CD4-positive, alpha-beta T cell treated with Interleukin-15 for 1 hour (primary cell): Measurements from ENCODE around the gene SMIM10L2A.
"Not testable (repeated sequence)": the region's sequence is repeated elsewhere in the genome, so short reads cannot be mapped to it uniquely, and the experiment has no call there.

Source experiments
- DNase-seq: peaks from one replicate; pipeline ENCODE4 v3.0.0-alpha.2; 2020

Gene SMIM10L2A

DNA sequence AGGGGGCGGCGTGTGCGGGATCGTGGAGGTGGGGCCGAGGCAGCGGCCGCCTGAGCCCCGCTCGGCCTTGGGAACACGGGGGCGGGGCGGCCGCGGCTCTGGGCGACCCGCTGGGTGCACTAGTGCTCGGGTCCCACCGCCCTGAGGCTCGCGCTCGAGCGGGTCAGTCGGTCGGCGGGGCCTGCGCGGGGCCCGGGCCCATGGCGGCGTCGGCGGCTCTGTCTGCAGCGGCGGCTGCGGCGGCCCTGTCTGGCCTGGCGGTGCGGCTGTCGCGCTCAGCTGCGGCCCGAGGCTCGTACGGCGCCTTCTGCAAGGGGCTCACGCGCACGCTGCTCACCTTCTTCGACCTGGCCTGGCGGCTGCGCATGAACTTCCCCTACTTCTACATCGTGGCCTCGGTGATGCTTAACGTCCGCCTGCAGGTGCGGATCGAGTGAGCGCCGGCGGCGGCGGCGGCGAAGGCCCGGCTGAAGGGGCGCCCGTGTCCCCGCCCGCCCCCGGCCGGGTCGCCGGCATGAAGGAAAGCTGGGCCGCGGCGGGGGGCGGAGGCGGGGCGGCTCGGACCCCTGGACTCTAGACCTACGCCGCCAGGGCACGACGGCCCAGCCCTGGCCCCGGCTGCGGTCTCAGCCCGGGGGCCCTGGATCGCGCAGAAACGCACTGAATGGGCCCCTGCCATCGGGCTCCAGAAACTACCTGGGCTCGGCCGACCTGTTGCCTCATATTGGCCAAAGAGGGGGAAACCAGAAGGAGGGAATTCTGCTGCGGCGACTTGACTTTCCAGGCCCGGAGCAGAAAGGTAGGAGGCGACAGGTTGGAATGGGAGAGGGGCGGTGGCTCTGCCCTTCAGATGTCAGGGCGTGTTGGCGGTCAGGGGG, at the start of gene SMIM10L2A:
Gene SMIM10L2A (plus strand): TSS at position 13 of the 878 bp plus-strand sequence. CDS start 188 bp downstream, at position 201.
- no peak for DNase-seq

DNA sequence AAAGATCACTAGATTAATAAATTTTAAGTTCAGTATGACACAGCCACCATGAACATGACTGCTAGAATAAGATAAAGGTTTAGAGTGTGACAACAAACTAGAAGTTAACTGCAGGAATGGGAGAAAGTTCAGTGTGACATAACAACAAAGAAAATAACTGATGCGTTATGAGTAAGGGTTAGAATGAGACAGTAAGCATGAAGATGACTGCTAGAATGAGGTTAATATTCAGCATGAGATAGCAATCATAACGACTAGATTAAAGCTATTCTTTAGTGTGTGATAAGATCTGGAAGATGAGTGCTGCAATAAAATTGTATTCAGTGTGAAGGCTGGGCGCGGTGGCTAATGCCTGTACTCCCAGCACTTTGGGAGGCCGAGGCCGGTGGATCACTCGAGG, 48.4 kb upstream of the SMIM10L2A start:
- no peak for DNase-seq

DNA sequence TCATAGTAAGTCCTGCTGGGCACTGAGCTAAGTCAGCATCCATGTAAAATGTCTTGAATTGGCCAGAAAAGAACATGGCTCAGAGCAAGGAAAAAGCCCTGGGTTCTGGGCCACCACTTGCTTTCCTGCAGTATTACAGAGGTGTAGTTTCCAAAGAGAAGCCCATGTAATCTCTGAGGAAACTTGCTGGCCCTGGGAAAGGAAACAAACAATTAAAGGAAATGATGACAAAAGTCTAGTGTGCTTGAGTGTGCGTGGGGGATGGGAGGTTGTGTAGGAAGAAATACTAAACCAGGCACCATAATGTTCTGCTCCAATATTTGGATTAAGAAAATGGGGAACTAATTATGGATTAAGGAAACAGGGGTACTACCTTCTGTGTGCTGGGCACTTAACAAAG, 39.5 kb upstream of the SMIM10L2A start:
- no peak for DNase-seq

DNA sequence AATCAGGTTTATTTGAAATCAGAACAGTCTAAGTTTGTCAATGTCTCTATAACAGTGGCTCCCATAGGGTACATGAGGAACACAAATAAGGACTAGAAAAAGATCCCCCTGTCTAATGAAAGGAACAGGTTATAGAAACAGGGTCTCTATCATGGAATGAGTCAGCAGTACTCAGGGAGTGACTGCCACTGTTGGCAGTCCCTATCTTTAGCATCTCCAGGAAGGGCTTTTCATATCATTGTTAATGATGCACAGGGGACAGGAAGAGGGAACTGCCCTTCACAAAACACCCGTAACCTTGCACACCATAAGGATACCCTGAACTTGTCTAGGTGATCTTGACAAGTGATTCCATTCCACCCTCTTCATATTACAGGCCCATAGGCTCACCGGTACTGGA, 38.5 kb upstream of the SMIM10L2A start:
- DNase-seq = no peak

DNA sequence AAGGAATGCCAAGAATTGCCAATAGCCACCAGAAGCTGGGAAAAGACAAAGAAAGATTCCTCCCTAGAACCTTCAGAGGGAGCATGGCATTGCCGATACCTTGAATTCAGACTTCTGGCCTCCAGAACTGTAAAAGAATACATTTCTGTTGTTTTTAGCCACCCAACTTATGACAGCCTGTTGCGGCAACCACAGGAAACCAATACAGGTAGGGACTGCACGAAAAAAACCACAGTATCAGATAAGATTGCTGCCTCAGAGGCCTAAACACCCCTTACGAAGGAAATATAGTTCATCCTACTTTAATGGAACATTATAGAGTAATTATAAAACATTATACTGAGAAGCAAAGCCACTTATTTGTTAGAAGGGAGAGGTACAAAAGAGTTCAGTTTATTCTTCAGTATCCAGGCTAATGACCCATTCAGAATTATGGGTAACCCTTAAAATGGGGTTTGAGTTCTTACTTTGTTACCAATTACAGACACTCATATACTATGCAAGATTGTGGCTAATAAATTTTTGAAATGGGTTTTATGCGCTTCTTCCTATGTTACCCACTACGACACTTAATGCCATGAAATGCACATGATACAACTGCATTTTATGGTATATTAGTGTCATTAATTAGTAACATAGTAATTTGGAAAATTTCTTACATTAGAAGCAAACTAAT, 37.4 kb upstream of the SMIM10L2A start:
- peak; percentile 40 for DNase-seq

DNA sequence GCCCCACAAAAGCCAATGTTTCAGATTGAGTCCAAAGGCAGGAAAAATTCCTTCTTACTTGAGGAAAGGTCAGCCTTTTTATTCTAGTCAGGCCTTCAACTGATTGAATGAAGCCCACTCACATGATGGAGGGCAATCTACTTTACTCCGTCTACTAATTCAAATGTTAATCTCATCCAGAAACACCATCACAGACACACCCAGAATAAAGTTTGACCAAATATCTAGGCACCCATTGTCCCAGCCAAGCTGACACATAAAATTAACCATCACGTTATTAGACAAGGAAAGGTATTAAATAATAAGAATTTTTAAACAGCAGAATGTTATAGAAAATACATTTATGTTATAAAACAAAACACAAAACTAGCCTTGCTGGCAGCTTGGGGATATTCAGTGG, 32.9 kb upstream of the SMIM10L2A start:
- DNase-seq = no peak

DNA sequence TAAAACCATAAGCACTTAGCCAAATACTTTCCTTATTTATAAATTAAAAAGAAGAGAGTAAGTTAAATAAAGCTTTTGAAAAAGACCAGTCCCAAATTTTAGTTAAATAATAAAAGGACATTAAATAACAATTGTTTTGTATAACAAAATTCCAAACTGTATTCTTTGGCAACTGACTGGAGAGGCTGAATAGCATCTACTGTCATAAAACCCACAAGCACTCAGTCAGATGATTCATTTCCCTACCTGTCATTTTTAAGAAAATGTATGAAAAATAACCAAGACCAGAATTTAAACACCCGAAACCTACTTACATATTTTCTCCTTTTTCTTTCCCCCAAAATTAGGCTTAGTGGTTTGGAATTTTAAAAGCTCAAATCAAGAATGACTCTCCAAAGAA, 32.5 kb upstream of the SMIM10L2A start:
- DNase-seq = no peak

DNA sequence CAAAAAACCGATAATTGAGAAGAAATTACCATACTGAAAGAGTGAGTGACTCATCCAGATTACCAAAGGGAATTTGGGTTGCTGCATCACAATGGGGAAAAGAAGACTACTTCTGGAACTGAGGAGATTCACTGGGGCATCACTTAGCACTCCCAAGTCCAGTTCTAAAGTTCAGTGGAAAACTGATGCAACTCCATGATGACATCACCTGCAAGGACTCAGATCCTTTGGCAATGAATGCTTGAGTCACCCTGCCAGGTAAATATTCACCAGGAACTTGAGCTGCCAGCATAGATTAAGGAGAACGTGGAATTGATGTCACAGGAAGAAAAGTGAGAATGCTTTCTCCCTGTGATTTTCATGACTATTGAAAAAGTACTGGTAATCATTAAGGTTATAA, 32.0 kb upstream of the SMIM10L2A start:
- DNase-seq = no peak

DNA sequence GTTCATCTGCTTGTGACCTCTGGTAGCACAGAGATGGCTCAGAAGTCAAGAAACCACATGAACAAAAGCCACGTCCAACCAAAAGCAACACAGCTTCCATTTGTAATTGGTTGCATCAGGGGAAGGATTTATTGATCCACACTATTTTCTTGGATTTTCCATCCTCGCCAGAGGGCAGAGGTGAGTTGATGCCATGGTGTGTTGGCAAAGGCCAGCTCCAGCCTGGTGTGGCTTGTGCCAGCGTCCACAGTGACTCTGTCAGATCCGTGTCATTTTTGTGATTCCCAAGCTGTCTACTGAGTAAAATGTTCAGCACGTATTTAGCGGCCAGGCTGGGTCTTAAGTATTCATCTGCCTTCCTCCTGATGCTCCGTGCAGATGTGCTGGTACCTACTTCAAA, 30.0 kb upstream of the SMIM10L2A start:
- no peak for DNase-seq

DNA sequence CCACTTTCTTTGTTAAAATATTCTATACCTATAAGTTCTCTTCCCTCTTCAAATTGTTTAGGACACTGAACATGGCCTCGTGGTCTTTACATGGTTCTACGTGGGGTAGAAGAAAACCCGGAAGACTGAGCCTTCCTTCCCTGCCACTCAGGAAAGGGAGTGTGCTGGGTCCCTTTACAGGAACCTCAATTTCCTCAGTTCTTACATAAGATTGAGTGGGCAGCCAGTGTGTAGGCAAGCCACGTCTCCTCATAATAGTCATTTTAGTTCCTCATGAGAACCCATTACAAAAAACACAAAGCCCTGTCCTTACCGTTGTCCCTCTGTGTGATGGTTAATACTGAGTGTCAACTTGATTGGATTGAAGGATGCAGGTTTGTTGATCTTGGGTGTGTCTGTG, 28.7 kb upstream of the SMIM10L2A start:
- DNase-seq = no peak

DNA sequence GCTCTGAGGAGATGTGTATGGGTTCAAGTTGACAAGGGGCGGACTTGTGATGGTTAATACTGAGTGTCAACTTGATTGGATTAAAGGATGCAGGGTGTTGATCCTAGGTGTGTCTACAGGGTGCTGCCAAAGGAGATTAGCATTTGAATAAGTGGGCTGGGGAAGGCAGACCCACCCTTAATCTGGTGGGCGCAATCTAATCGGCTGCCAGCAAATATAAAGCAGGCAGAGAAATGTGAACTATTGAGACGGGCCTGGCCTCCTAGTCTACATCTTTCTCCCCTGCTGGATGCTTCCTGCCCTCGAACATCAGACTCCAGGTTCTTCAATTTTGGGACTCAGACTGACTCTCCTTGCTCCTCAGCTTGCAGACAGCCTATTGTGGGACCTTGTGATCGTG, 26.7 kb upstream of the SMIM10L2A start:
- DNase-seq = no peak

DNA sequence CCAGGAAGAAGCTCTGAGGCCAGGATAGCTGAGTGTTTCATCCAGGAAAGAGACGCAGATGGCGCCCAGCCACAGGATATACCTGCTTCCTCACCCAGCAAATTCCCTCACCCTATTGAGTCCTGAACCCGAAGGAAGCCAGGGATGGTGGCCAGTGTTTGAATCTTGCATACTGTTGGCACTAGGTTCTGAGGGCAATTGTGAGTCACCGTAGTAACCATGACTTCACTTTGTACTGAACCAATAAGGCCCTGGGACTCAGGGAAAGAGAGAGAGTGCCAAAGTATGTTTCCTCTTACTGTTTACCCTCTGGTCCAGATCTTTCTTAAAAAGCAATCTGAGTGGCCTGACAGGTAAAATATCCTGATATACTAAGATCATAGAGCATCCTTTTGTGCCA, 25.6 kb upstream of the SMIM10L2A start:
- DNase-seq = no peak

DNA sequence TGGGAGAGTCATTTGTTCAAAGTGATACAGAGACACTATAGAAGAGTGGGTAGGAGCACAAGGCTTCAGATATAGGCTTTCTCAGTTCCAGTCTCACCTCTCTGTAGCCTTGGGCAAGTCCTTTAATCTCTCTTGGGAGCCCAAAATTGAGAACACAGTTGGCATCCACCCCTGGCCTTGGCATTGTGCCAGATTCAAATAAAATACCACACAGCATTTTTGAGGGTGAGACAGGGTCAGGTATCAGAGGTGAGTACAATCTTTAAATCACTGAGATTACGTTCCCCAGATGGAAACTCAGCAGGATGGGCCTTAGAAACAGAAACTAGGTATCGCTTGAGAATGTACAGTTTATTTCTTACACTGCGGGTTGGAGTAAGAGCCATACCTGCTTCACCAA, 25.2 kb upstream of the SMIM10L2A start:
- no peak for DNase-seq

DNA sequence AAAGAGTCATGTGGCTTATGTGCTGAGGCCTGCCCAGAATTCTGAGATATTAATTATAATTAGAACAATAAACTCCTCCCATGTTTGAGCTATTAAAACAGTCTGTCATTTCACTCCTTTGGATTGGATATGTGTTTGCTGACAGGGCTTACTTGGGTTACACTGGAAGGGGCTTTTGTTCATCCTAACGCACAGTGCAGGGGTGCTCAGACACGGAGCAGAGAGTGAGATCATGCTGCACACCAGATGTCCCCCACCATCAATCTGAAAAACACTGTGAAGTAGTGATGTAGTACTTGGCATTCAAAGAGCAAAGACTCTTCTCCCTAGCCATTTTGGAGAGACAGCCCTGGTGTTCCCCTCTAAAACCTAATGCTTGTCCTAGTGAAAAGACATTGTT, 24.1 kb upstream of the SMIM10L2A start:
- DNase-seq = no peak

DNA sequence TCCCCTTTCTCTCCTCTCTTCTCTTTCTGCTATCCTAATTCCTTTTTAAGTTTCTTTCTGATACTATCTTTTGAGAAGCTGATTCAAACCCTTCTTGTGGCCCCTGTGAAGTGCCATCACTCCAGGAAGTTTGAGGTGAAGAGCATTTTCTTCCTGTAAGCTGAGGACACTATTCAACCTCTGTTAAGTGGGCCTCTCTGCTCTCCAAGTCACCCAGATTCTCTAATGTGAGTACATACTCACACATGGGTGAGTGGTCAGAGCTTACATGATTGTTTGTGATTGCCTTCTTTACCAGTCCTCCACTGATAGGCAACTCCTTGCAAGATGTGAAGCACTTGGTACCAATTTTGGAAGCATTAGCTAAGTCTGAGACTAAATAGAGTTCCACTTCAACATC, 18.4 kb upstream of the SMIM10L2A start:
- no peak for DNase-seq

DNA sequence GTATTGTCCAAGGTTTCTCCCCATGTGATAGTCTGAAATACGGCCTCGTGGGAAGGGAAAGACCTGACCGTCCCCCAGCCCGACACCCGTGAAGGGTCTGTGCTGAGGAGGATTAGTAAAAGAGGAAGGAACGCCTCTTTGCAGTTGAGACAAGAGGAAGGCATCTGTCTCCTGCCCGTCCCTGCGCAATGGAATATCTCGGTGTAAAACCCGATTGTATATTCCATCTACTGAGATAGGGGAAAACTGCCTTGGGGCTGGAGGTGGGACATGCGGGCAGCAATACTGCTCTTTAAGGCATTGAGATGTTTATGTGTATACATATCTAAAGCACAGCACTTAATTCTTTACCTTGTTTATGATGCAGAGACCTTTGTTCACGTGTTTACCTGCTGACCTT, 15.3 kb upstream of the SMIM10L2A start:
- not testable (repeated sequence) for DNase-seq

DNA sequence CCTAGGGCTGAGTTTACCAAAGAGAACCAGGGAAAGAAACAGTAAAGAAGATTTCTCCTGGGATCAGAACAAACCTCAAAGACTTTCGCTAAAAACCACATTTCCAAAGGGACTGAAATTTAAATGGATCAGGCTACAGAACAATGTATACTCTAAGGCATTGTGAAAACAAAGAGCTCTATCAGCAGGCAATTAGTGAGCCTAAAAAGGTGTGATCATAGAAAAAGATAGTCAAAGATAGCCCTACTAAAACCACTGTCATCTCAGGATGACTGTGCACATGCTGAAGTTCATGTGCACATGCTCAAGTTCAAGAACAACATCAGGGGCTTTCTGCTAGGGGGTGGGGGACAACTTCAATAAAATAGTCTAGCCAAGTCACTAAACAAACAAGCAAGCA, 12.9 kb upstream of the SMIM10L2A start:
- no peak for DNase-seq

DNA sequence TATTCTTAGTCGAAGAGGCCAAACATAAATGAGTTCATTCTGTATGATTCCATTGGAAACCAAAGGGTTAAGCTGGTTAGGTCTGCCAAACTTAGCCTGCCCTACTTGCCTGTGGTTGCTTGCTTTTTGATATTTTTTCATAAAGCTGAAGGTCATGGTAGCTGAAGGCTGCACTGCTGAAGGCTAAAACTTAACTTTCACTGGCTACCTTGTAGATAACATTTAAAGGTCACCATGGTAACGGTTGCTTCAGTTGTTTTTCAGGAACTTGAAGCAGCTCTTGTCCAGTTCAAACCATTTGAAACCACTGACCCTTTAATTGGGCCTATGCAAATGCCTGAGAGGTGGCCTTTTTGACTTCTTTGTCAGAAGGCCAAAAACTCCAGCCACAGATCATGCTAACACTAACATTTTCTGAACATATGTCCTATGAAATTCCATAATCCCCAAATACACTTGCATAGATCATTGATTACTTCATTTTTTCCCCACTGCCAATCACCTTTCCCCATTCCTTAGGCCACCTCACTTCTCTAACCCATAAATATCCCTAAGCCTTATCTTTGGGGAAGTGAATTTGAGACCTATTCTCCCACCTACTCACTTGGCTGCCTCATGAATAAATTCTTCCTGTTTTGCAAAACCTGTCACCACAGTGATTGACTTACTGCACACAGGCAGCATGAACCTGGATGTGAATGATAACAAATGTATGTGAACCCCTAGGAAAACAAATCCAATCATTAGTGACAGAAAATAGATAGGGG, 10.7 kb upstream of the SMIM10L2A start:
- no peak for DNase-seq

DNA sequence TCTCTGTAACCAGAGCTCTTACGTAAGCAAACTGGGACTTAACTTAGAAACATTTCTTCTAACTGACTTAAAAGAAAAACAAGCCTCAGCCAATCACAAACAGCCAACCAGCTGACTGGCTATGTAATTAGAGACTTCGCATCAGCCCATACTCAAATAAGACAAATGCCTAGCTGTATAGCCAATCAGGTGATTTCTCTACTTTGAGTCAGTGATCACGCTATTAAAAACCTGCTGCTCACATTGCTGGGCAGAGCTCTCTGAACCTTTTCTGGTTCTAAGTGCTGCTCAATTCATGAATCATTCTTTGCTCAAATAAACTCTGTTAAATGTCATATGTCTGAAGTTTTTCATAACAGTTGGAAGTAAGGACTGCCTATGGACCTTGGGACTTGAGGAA, 9.9 kb upstream of the SMIM10L2A start:
- no peak for DNase-seq

DNA sequence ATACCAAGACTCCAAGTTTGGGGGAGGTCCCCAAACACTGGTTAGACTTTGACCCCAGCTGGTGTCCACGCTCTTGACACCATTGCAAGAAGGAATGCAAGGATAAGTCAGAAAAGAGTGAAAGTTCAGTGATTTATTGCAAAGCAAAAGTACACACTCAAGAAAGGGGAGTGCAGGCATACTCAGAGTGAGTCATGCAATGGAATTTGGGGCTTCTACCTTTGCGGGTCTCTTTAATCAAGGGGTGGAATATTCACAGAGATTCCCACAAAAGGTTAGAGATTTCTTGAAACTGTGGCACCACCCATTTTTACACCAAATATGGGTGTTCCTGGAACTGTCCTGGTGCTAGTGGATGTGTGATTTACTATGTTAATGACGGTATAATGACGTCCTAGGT, 5.2 kb upstream of the SMIM10L2A start:
- no peak for DNase-seq

DNA sequence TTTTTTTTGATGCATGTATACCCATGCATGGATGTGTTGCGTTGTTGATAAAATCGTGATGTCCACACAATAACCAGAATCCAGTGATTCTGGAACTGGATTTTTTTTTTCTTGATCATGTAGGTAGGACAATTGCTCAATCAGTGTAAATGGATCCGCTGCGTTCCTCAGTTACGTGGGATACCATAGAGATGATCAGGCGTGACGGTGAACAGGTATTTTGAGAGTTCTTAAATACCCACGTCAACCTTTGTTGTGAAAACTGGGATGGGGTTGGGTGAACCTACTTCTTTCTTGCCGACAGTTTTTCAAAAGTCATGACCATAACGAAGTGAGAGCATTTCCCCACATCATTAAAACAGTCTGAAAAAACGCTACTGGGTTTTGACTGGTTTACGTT, 913 bp upstream of the SMIM10L2A start:
- DNase-seq = no peak

DNA sequence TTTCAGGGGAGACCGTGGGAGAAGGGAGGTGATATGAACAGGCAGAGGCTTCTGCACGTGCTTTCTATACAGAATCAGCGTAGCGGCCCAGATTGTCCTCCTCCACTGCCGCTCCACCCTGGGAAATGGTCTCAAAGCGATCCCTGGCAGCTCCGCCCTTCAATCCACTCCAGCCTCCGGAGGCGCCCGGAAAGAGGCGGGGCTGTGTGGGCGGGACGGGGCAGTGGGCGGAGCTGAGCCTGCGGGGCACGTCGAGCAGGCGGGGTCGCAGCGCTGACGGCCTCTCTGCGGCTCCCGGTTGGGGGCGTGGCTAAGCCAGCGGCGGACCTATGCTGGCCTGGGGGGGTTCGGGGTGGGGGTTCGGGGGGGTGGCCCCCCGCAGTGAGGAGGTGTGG, 210 bp upstream of the SMIM10L2A start:
- peak; percentile 90 for DNase-seq

DNA sequence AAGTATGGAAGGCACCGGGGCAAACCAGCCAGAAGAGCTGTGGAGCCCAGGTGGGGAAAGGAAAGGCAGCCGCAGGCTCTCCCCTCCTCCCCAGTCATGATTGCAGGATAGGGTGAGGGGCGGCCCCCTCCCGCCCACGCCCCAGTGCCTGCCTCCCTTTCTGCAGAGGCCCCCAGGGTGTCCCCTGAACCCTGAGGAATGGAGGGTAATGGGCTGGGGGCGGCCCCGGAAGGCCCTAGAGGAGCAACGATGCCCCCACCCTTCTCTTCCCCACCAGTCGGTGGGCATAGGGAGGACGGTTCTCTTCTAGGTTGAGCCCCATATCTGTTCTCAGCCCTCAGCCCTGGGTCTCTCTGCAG, 1.0 kb downstream of the SMIM10L2A start:
- DNase-seq = not testable (repeated sequence)
